ENCODE data around the gene ELMOD3.
"Not testable (repeated sequence)": the region's sequence is repeated elsewhere in the genome, so short reads cannot be mapped to it uniquely, and the experiment has no call there.

Gene ELMOD3

GRCh38 chr2:85401464-85401805 lies 46.9 kb downstream of the ELMOD3 start:
- no peak for DNase-seq (ENCODE audit: low spot score)

GRCh38 chr2:85401844-85402243 lies 47.3 kb downstream of the ELMOD3 start:
- no peak for DNase-seq (ENCODE audit: low spot score)

- DNase-seq (ENCODE audit: low spot score): no peak
Measured at GRCh38 chr2:85405201-85406059, 50.9 kb downstream of the ELMOD3 start.

DNA sequence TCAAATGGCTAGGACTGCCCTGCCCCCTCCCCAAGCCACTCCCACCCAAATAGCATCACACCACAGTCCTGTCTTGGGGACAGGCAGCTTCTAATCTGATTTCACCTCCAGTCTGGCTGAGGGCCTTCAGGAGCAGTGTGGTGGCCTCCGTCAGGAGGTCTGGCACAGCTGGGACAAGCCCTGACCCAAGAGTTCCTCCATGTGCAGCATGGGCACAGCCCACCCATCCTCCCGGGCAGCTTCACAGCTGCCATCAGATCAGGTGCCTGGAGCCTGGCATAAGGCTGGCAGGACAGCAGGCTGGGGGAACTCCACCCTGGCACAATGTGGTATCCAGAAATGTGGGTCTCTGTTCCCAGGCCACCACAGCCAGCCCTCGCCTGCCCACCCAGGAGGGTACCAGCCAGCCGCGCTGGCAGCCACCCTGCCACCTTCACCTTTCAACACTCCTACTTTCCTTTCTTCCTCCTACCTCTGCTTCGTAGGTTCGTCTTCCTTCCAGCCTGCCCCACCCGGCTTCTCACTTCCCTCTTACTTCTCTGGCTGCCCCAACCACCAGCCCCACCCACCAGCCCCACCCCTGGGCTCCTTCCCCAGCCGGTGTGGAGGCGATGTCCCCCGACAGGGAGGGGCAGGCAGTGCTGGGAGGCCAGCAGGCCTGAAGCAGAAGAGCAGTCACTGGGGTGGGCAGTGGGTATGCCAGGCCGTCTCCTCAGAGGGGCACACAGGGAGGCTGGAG lies 55.4 kb downstream of the ELMOD3 start, which contains the start of gene CAPG:
CAPG (minus strand) TSS at position 522 of the 739 bp plus-strand sequence. CDS start 8,221 bp downstream, outside the sequence.
- DNase-seq (ENCODE audit: low spot score): peak; percentile 72

- no peak for DNase-seq (ENCODE audit: low spot score)
Measured at GRCh38 chr2:85410584-85411404, 56.2 kb downstream of the ELMOD3 start.

- DNase-seq (ENCODE audit: low spot score): no peak
Measured at GRCh38 chr2:85411405-85411748, 56.8 kb downstream of the ELMOD3 start.

DNA sequence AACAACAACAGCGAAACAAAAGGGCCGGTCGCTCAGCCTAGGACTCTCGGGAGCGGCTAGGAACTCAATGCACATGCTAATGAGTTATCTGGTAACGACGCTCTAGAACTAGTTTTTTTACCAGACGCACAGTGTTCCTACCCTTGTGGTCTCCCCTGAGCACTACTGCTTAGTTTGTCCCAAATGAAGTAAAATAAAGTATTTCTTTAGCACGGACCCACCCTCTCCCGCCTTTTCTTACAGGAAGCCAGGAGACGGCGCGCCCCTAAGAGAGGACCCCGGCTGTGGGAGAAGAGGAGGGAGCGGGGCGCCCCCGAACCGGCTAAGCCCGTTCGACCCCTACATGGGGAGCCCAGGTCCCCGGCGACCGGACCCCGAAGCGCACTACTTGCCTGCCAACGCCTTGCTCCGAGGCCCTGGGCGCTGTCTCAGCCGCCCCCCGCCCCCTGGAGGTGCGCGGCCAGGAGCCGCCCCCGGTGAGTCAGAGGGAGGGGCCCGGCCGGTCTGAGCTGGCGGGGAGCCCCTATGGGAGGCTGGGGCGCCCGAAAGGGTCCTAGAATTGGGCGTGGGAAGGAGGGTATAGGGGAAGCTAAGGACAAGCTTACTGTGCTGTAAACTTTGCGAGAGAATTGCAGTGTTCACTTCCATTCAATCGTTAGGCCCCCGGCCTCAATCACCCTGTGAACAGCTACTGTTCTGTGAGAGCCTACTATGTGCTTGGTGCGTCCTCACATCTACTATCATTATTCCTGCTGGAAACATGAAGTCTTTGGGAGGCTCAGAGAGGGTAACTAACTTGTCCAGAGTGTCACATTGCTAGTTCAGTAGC lies 59.2 kb downstream of the ELMOD3 start:
- DNase-seq (ENCODE audit: low spot score): peak; percentile 66

DNA sequence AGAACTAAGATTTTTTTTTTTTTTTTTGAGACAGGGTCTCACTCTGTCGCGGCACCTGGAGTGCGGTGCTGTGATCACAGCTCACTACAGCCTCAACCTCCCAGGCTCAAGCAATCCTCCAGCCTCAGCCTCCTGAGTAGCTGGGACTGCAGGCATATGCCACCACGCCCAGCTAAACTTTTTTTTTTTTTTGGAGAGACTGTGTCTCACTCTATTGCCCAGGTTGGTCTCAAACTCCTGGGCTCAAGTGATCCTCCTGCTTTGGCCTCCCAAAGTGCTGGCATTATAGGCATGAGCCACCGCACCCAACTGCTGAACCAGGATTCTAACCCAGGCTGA lies 59.8 kb downstream of the ELMOD3 start:
- not testable (repeated sequence) for DNase-seq (ENCODE audit: low spot score)

- no peak for DNase-seq (ENCODE audit: low spot score)
Measured at GRCh38 chr2:85414761-85415553, 60.4 kb downstream of the ELMOD3 start.

DNA sequence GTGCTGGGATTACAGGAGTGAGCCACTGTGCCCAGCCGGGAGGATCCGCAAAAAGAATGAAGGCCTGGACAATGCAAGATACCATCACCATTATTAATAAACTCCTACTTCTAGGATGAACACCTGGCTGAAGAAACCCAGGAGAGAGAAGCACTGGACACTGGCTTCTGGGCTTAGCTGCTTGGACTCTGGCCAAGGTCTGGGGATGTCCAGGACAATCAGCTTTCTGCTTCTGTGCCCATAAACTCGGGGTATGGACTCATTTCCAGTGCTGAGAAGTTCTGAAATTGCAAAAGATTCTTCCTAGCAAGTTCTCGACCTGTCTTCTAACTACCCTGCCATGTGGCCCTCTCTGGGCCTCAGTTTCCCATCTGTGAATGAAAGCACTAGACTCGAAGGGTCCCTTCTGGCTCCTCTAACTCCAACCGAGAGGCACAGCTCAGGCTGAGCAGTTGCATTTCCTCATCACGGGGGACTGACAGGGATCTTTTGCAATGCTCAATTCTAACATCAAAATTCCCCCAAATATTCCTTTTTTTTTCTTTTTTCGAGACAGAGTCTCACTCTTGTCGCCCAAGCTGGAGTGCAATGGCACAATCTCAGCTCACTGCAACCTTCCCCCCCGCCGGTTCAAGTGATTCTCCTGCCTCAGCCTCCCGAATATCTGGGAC lies 61.5 kb downstream of the ELMOD3 start:
- DNase-seq (ENCODE audit: low spot score): no peak

DNA sequence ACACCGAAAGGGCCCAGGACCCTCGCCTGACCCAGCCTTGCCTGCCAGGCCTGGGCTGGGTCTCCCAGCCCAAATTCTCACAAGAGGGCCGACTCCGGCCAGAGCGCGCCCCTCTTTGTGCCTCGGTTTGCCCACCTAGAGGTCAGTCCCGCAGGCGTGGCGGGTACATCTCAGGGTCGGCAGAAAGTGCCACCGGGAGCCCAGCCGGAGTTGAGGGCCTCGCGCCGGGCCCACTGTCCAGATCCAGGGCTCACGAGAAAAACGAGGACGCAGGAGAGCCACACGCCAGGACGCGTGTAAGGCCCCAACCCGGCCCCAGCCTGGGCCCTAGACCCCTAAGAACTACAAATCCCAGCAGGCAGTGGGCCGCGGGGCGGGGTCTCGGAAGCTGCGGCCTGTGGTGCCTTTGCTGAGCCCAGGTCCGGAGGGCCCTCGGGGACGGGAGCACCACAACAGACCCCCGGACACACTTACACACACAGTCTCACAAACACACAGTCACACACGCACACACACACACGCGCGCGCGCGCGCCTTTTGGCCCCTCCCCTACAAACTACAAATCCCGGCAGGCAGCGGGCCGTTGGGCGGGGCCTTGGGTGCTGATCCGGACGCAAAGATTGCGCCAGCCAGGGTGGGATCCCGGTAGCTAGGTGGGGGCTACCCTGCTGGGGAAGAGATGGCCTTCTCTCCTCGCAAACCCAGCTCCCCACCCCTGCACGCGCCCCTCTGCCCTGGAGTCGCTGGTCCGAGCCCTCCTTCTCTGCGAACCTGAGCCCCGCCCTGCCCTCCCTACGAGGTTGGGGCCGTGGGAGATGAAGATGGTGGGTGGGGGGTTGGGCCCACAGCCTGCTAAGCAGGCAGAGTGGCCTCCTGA lies 63.8 kb downstream of the ELMOD3 start, which contains the start of gene SH2D6:
SH2D6 (plus strand) TSS at position 583 of the 877 bp plus-strand sequence. CDS start 10,752 bp downstream, outside the sequence.
- DNase-seq (ENCODE audit: low spot score): peak; percentile 79

DNA sequence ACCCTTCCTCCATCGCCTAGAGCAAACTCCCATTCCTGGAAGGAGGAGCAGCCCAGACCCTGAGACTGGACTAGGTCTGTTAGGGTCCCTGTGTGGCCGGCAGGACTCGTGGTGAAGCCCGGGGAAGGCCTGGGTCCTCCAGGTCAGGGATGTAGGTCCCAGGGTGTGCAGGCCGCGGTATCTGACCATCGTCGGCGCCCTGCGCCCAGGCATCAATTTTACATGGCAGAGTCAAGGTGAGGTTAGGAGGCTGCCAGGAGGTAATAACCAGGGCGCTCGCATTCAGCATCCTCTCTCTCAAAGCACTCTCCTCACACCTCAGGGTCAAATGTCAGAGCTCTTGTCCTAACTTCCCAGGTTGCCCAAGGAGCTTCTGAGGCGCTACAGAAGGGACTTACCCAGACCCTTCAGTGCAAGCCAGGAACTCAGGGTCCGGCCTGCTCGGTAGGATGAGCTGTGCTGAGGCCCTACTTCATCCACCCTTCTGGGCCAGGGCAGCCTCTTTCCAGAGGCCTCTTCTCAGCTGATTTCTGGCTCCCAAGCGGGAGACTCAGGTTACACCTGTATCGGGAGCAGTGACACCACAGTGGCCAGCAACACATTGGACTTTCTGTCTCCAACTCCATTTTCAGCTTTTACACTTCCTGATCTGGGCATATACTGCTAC lies 64.6 kb downstream of the ELMOD3 start:
- DNase-seq (ENCODE audit: low spot score): no peak

DNA sequence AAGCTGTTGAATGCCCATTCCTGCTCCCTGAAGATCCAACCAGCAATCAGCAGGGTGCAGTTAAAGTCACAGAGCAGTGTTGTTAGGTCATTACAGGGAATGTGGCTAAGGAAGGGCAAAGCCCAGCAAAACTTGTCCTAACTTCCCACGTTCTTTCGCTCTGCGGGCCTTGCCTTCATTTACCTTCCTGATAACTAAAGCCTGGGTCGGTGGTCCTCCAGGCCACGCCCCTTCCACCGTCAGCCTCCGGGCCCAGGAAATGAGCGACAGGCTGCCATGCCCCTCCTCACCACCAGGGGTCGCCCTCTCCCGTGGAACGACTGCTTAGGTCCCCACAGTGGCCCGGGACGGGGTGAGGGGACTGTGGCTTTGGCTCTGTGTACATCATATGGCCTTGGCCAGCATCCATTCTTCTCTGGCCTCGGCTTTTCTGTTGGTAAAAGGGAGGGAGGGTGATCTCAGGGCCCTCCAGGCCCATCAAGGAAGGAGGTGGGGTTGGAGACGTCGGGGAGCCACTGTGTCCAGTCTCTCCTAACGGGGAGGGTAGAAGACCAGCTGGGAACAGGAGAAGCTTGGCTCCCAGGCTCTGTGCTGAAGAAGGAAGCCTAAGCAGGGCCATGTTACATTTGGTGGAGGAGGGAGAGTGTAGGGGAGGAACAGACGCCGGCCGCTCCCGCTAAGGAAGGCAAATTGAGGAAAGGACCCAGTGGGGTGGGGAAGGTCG lies 66.1 kb downstream of the ELMOD3 start:
- DNase-seq (ENCODE audit: low spot score): peak; percentile 78

GRCh38 chr2:85421260-85422071 lies 66.9 kb downstream of the ELMOD3 start:
- peak; percentile 56 for DNase-seq (ENCODE audit: low spot score)

GRCh38 chr2:85422072-85422457 lies 67.5 kb downstream of the ELMOD3 start:
- DNase-seq (ENCODE audit: low spot score): no peak

- no peak for DNase-seq (ENCODE audit: low spot score)
Measured at GRCh38 chr2:85423525-85423924, 69.0 kb downstream of the ELMOD3 start.

GRCh38 chr2:85425588-85425987 lies 71.0 kb downstream of the ELMOD3 start:
- DNase-seq (ENCODE audit: low spot score): no peak

Measured in LoVo (cell line).